Aorta (tissue), 5 donors: ENCODE results near the gene ENO1. TPM values are rescaled to one million over a fixed set of nuclear protein-coding genes. Genes with fewer than 3 reads are reported as not detected.
"Not testable (repeated sequence)": the region's sequence is repeated elsewhere in the genome, so short reads cannot be mapped to it uniquely, and the experiment has no call there.

Source experiments
- ATAC-seq: fragments of 200-7000 bp; cut with Tn5 transposase; one replicate; pipeline ENCODE4 v1.9.1; 2022; ENCODE audit warnings: moderate library complexity; ENCODE audit not compliant: low FRiP score
- DNase-seq, 2 donors: peaks; one replicate each; pipeline ENCODE4 v3.0.0-alpha.2; 2020
- H3K27ac ChIP-seq, 2 donors: one replicate each; pipeline ENCODE4 v1.5.1; 2013; ENCODE audit warnings: low read length in 2 of 2, mild to moderate bottlenecking in 2 of 2, moderate library complexity in 2 of 2, control low read depth in 1 of 2, inconsistent platforms in 1 of 2, low read depth in 1 of 2
- H3K27me3 ChIP-seq, 2 donors: one replicate each; pipeline ENCODE4 v1.6.1; 2013; ENCODE audit warnings: control low read depth in 1 of 2, low read length in 1 of 2, mild to moderate bottlenecking in 1 of 2, moderate library complexity in 1 of 2; ENCODE audit not compliant: insufficient read depth in 2 of 2, control insufficient read depth in 1 of 2
- H3K36me3 ChIP-seq, 2 donors: one replicate each; pipeline ENCODE4 v1.6.1; 2013; ENCODE audit warnings: control low read depth in 1 of 2, low read length in 1 of 2, mild to moderate bottlenecking in 1 of 2; ENCODE audit not compliant: insufficient read depth in 2 of 2, control insufficient read depth in 1 of 2
- H3K4me1 ChIP-seq, 2 donors: one replicate each; pipeline ENCODE4 v1.6.1; 2013; ENCODE audit warnings: low read length in 2 of 2, control low read depth in 1 of 2, mild to moderate bottlenecking in 1 of 2, moderate library complexity in 1 of 2; ENCODE audit not compliant: insufficient read depth in 2 of 2, control insufficient read depth in 1 of 2
- H3K4me3 ChIP-seq, 2 donors: one replicate each; pipeline ENCODE4 v1.5.1; 2013; ENCODE audit warnings: low read length in 2 of 2, control low read depth in 1 of 2, mild to moderate bottlenecking in 1 of 2
- H3K9me3 ChIP-seq: one replicate; pipeline ENCODE4 v1.6.1; 2013; ENCODE audit warnings: mild to moderate bottlenecking, low read length; ENCODE audit not compliant: control insufficient read depth
- WGBS, 2 donors: extraction: QIAGEN DNeasy Blood & Tissue Kit; methylation state at CpG; one replicate each; pipeline ENCODE4 v1.1.7; 2013; 5-methylcytosine and 5-hydroxymethylcytosine counted together
- intact Hi-C, 2 donors: fragments of 100-400 bp; cut with DNase I; formaldehyde crosslinking; loops; one replicate each; pipeline versions ENCODE4 v1.14.2 to v1.15.0; 2022
- polyA plus RNA-seq, 2 donors: library from polyadenylated mRNA; stranded (reverse); fragments of 200-250 nt; gene quantifications; one replicate each; pipeline ENCODE4 v1.2.3, GENCODE V29; 2013
- total RNA-seq, 2 donors: library from RNA; stranded (reverse); fragmentation: NEBNext Ultra II Directional; extraction: Animal tissue kit (Norgen Biotek cat#: 25700); gene quantifications; one replicate each; pipeline ENCODE4 v1.2.1, GENCODE V29; 2021
- donor health status: healthy with polysubstance abuse.
- donor health status: Bipolar disorder and iron deficiency.
- donor health status: DM: no; HTN: no; CAD: no.
- donor health status: DM: no; HTN: no; CAD: no.
- donor health status: DM: yes; HTN: yes; CAD: no.

Gene ENO1
- total and polyA plus RNA-seq, 4 donors: 333 to 688 (median 528) TPM

- Histone ChIP-seq H3K4me1 (no peaks in the 10 kb centered on the region), H3K27me3 (no peaks in the 10 kb centered on the region), H3K27ac (no peak overlapping the region), H3K36me3 (no peaks in the 10 kb centered on the region), H3K4me3 (no peak overlapping the region), H3K9me3 (no peaks in the 10 kb centered on the region)
- 47 to 48% methylated on average over 4 of the region's 4 CpGs for WGBS, 2 donors
- intact Hi-C loops: no loop called here
- DNase-seq (no peak), ATAC-seq (no peak)
Measured at GRCh38 chr1:8831340-8831739, 47.1 kb downstream of the ENO1 start.

- ATAC-seq, H3K9me3 ChIP-seq, H3K4me1 ChIP-seq, intact Hi-C loops, H3K27ac ChIP-seq, H3K4me3 ChIP-seq, H3K27me3 ChIP-seq, H3K36me3 ChIP-seq: not testable (repeated sequence)
- 78 to 88% methylated on average over 10 of the region's 10 CpGs for WGBS, 2 donors
- peak in 1 of 2 donors; percentile 45 for DNase-seq
Measured at GRCh38 chr1:8830732-8831131, 47.8 kb downstream of the ENO1 start.

- Histone ChIP-seq H3K27me3 (no peaks in the 10 kb centered on the region), H3K27ac (no peak overlapping the region), H3K9me3 (no peaks in the 10 kb centered on the region), H3K36me3 (no peaks in the 10 kb centered on the region), H3K4me3 (no peak overlapping the region), H3K4me1 (no peaks in the 10 kb centered on the region)
- DNase-seq (no peak), ATAC-seq (no peak)
- 82 to 86% methylated on average over 10 of the region's 10 CpGs for WGBS, 2 donors
- intact Hi-C loops: no loop called here
Measured at GRCh38 chr1:8825985-8826481, 52.5 kb downstream of the ENO1 start.

GRCh38 chr1:8823295-8823664, 55.2 kb downstream of the ENO1 start:
- 78 to 79% methylated on average over 6 of the region's 6 CpGs for WGBS, 2 donors

GRCh38 chr1:8822373-8823294, 55.9 kb downstream of the ENO1 start:
- Histone ChIP-seq H3K27me3 (no peaks in the 10 kb centered on the region), H3K9me3 (no peaks in the 10 kb centered on the region), H3K4me3 (no peak overlapping the region), H3K36me3 (no peaks in the 10 kb centered on the region), H3K4me1 (no peaks in the 10 kb centered on the region), H3K27ac (no peak overlapping the region)
- intact Hi-C loops: no loop called here
- no peak for ATAC-seq
- 66 to 70% methylated on average over 10 of the region's 10 CpGs for WGBS, 2 donors
- DNase-seq: no peak

More at GRCh38 chr1:8823295-8823664, 55.2 kb downstream of the ENO1 start:
- intact Hi-C loops: no loop called here
- no peaks in the 10 kb centered on the region for H3K4me1 ChIP-seq
- DNase-seq (no peak), ATAC-seq (no peak)
- no peak overlapping the region for H3K27ac ChIP-seq
- H3K36me3 ChIP-seq: no peaks in the 10 kb centered on the region
- H3K9me3 ChIP-seq: no peaks in the 10 kb centered on the region
- no peaks in the 10 kb centered on the region for H3K27me3 ChIP-seq
- no peak overlapping the region for H3K4me3 ChIP-seq

GRCh38 chr1:8821084-8821483, 57.4 kb downstream of the ENO1 start:
- WGBS, 2 donors: 75 to 78% methylated on average over 2 of the region's 2 CpGs
- DNase-seq: no peak
- intact Hi-C loops: no loop called here
- Histone ChIP-seq H3K27ac (no peak overlapping the region), H3K9me3 (no peaks in the 10 kb centered on the region), H3K4me1 (no peaks in the 10 kb centered on the region), H3K4me3 (no peak overlapping the region), H3K36me3 (no peaks in the 10 kb centered on the region), H3K27me3 (no peaks in the 10 kb centered on the region)
- no peak for ATAC-seq

GRCh38 chr1:8818789-8819188, 59.7 kb downstream of the ENO1 start:
- H3K27me3 ChIP-seq, ATAC-seq, DNase-seq, intact Hi-C loops, H3K27ac ChIP-seq, H3K4me1 ChIP-seq, H3K36me3 ChIP-seq, H3K9me3 ChIP-seq: not testable (repeated sequence)
- peak overlapping the region in 1 of 2 donors; percentile 99 for H3K4me3 ChIP-seq
- WGBS, 2 donors: 90 to 92% methylated on average over 11 to 13 of the region's 13 CpGs

GRCh38 chr1:8818325-8818775, 60.1 kb downstream of the ENO1 start:
- peak overlapping the region; percentile 63 to 99 for H3K4me3 ChIP-seq
- 14 to 19% methylated on average over 4 of the region's 4 CpGs for WGBS, 2 donors
- H3K4me1 ChIP-seq: no peaks in the 10 kb centered on the region
- DNase-seq (peak in 1 of 2 donors; percentile 52), ATAC-seq (no peak)
- H3K36me3 ChIP-seq: no peaks in the 10 kb centered on the region
- H3K9me3 ChIP-seq: no peaks in the 10 kb centered on the region
- intact Hi-C loops: no loop called here
- no peaks in the 10 kb centered on the region for H3K27me3 ChIP-seq
- no peak overlapping the region for H3K27ac ChIP-seq
